Colonic mucosa (tissue), 4 donors: ENCODE results near the gene SERPINA1. TPM values are rescaled to one million over a fixed set of nuclear protein-coding genes. Genes with fewer than 3 reads are reported as not detected.

Experiments
- DNase-seq: peaks from one replicate; pipeline ENCODE4 v3.0.0-alpha.2; 2020
- H3K27ac ChIP-seq: fragments of 200-600 bp; one replicate; pipeline ENCODE4 v1.8.0; 2021
- H3K27me3 ChIP-seq: fragments of 200-600 bp; one replicate; pipeline ENCODE4 v1.8.0; 2021
- H3K36me3 ChIP-seq: fragments of 200-600 bp; one replicate; pipeline ENCODE4 v1.8.0; 2021
- H3K4me1 ChIP-seq: fragments of 200-600 bp; one replicate; pipeline ENCODE4 v1.8.0; 2021; ENCODE audit warnings: mild to moderate bottlenecking
- H3K4me3 ChIP-seq: fragments of 200-600 bp; one replicate; pipeline ENCODE4 v1.8.0; 2021
- H3K9ac ChIP-seq, 2 donors: one replicate each; pipeline ENCODE4 v1.7.0; 2013; ENCODE audit warnings: control low read depth in 2 of 2, low read depth in 2 of 2, low read length in 2 of 2
- H3K9me3 ChIP-seq: fragments of 200-600 bp; one replicate; pipeline ENCODE4 v1.8.0; 2021
- CTCF ChIP-seq: fragments of 200-600 bp; IDR thresholded peaks from one replicate; pipeline ENCODE4 v1.8.0; 2022; ENCODE audit warnings: antibody characterized with exemption, mild to moderate bottlenecking
- intact Hi-C: fragments of 100-400 bp; cut with DNase I; formaldehyde crosslinking; loops from one replicate; pipeline ENCODE4 v1.14.1; 2022
- total RNA-seq, 2 donors: library from RNA; stranded (reverse); fragmentation: NEBNext Ultra II Directional in 1 of 2; extraction: Animal tissue kit (Norgen Biotek cat#: 25700) in 1 of 2; gene quantifications; one replicate each; pipeline ENCODE4 v1.2.1, GENCODE V29; 2021
- donor health status: healthy.
- donor health status: DM: no; HTN: no; CAD: no.
- donor health status: DM: no; HTN: no; CAD: no.

The SERPINA1 gene
- total RNA-seq, 2 donors from 2014 or later, result 153 to 278 TPM

GRCh38 chr14:94330432-94330831 is 58.0 kb downstream of the SERPINA1 start:
- no peak for DNase-seq
- Histone ChIP-seq H3K27ac (no peak overlapping the region), H3K9ac (no peak overlapping the region), H3K4me3 (no peak overlapping the region), H3K9me3 (no peaks in the 10 kb centered on the region), H3K36me3 (no peaks in the 10 kb centered on the region), H3K27me3 (no peaks in the 10 kb centered on the region), H3K4me1 (no peaks in the 10 kb centered on the region)
- intact Hi-C loops, result no loop called here
- TF ChIP-seq CTCF, result no peak

GRCh38 chr14:94329857-94330256 is 58.5 kb downstream of the SERPINA1 start:
- H3K9ac ChIP-seq, result no peak overlapping the region

GRCh38 chr14:94328196-94328595 is 60.2 kb downstream of the SERPINA1 start:
- H3K9ac ChIP-seq, result no peak overlapping the region
- H3K4me1 ChIP-seq, result no peaks in the 10 kb centered on the region
- intact Hi-C loops, result no loop called here
- no peaks in the 10 kb centered on the region for H3K9me3 ChIP-seq
- TF ChIP-seq CTCF, result no peak
- no peaks in the 10 kb centered on the region for H3K27me3 ChIP-seq
- no peak overlapping the region for H3K27ac ChIP-seq
- no peaks in the 10 kb centered on the region for H3K36me3 ChIP-seq
- DNase-seq, result no peak
- no peak overlapping the region for H3K4me3 ChIP-seq

More at GRCh38 chr14:94329857-94330256, 58.5 kb downstream of the SERPINA1 start:
- no peak overlapping the region for H3K27ac ChIP-seq
- no peak overlapping the region for H3K4me3 ChIP-seq
- no peaks in the 10 kb centered on the region for H3K27me3 ChIP-seq
- no peak for TF ChIP-seq CTCF
- no peak for DNase-seq
- H3K4me1 ChIP-seq, result no peaks in the 10 kb centered on the region
- H3K36me3 ChIP-seq, result no peaks in the 10 kb centered on the region
- H3K9me3 ChIP-seq, result no peaks in the 10 kb centered on the region
- intact Hi-C loops, result no loop called here

Other genes with a start within 250 kb of the SERPINA1 start
- gene PPP4R4, start 214.3 kb downstream of the SERPINA1 start, total RNA-seq, result under 1 TPM in 1 of 2 donors, not detected in 1; 0.27 TPM
- under 1 TPM; 0.48 to 0.74 TPM for gene SERPINA10, start 95.3 kb downstream of the SERPINA1 start, total RNA-seq
- 1 to 10 TPM; 3.4 to 5.7 TPM for gene SERPINA6, start 65.3 kb downstream of the SERPINA1 start, total RNA-seq
- gene SERPINA2, start 21.9 kb downstream of the SERPINA1 start, total RNA-seq, result not detected
- not detected for gene SERPINA11, start 64.2 kb upstream of the SERPINA1 start, total RNA-seq
- not detected for gene SERPINA9, start 87.6 kb upstream of the SERPINA1 start, total RNA-seq
- gene SERPINA12, start 120.9 kb upstream of the SERPINA1 start, total RNA-seq, result not detected
- under 1 TPM in 1 of 2 donors, not detected in 1; 0.37 TPM for gene SERPINA4, start 172.8 kb upstream of the SERPINA1 start, total RNA-seq
- gene SERPINA5, start 192.8 kb upstream of the SERPINA1 start, total RNA-seq, result 1 to 10 TPM in 1 of 2 donors, under 1 TPM in 1; 0.61 to 2.9 TPM
- 10 to 100 TPM in 1 of 2 donors, 1 to 10 TPM in 1; 5.7 to 11.8 TPM for gene SERPINA3, start 223.8 kb upstream of the SERPINA1 start, total RNA-seq